ENCODE data around the gene SMAD9. TPM values are rescaled to one million over a fixed set of nuclear protein-coding genes. Genes with fewer than 3 reads are reported as not detected.
"Not testable (repeated sequence)": the region's sequence is repeated elsewhere in the genome, so short reads cannot be mapped to it uniquely, and the experiment has no call there.

SMAD9 gene
- total RNA-seq, 4 donors from 2014 or later, result 83.0 to 110 (median 102) TPM

GRCh38 chr13:36887758-36888521 is 32.1 kb downstream of the SMAD9 start:
- peak overlapping the region in 2 of 3 donors; percentile 24 to 65 for H3K27ac ChIP-seq
- H3K4me3 ChIP-seq (replicated peaks in 1 of 3), result no peak overlapping the region
- TF ChIP-seq CTCF (IDR thresholded peaks at IDR 0.05), result no peak
- TF ChIP-seq POLR2A (IDR thresholded peaks at IDR 0.05), result no peak
- peaks cover 62 to 78% of the 10 kb centered on the region in 2 donors for H3K4me1 ChIP-seq
- no peaks in the 10 kb centered on the region for H3K27me3 ChIP-seq
- H3K9me3 ChIP-seq, result no peaks in the 10 kb centered on the region
- WGBS, 2 donors, result 67 to 68% methylated on average over 9 of the region's 9 CpGs
- H3K36me3 ChIP-seq, result no peaks in the 10 kb centered on the region
- DNase-seq, result peak in 1 of 2 donors; percentile 33
- intact Hi-C loops (cut with DNase I), result no loop called here

GRCh38 chr13:36885901-36886300 is 34.1 kb downstream of the SMAD9 start:
- WGBS, 2 donors, result 95 to 96% methylated on average over 6 of the region's 6 CpGs
- no peaks in the 10 kb centered on the region for H3K27me3 ChIP-seq
- H3K4me3 ChIP-seq (replicated peaks in 1 of 3), result no peak overlapping the region
- intact Hi-C loops (cut with DNase I), result no loop called here
- no peaks in the 10 kb centered on the region for H3K9me3 ChIP-seq
- peak overlapping the region in 1 of 3 donors; percentile 94 for H3K27ac ChIP-seq
- H3K4me1 ChIP-seq, result peaks cover 71 to 84% of the 10 kb centered on the region in 2 donors
- TF ChIP-seq POLR2A (IDR thresholded peaks at IDR 0.05) (no peak), CTCF (IDR thresholded peaks at IDR 0.05) (no peak)
- no peaks in the 10 kb centered on the region for H3K36me3 ChIP-seq
- no peak for DNase-seq

- H3K27me3 ChIP-seq, result no peaks in the 10 kb centered on the region
- H3K27ac ChIP-seq, result peak overlapping the region; percentile 81 to 94 (median 89)
- peak in 1 of 2 donors; percentile 19 for DNase-seq
- no peaks in the 10 kb centered on the region for H3K9me3 ChIP-seq
- TF ChIP-seq POLR2A (IDR thresholded peaks at IDR 0.05) (no peak), CTCF (IDR thresholded peaks at IDR 0.05) (no peak)
- 36 to 48% methylated on average over 6 of the region's 6 CpGs for WGBS, 2 donors
- intact Hi-C loops (cut with DNase I), result no loop called here
- H3K4me3 ChIP-seq (replicated peaks in 1 of 3), result no peak overlapping the region
- peaks cover 66 to 83% of the 10 kb centered on the region in 2 donors for H3K4me1 ChIP-seq
- peaks cover 2 to 3% of the 10 kb centered on the region in 2 donors for H3K36me3 ChIP-seq
Measured at GRCh38 chr13:36884235-36884634, 35.8 kb downstream of the SMAD9 start.

- WGBS, 2 donors, result 78 to 89% methylated on average over 6 of the region's 6 CpGs
- H3K27me3 ChIP-seq, result no peaks in the 10 kb centered on the region
- peak overlapping the region; percentile 81 to 94 (median 89) for H3K27ac ChIP-seq
- peaks cover 4 to 7% of the 10 kb centered on the region in 2 donors for H3K36me3 ChIP-seq
- H3K4me1 ChIP-seq, result peaks cover 62 to 79% of the 10 kb centered on the region in 2 donors
- DNase-seq, result peak; percentile 40 to 46
- TF ChIP-seq CTCF (IDR thresholded peaks at IDR 0.05), result no peak
- TF ChIP-seq POLR2A (IDR thresholded peaks at IDR 0.05), result no peak
- intact Hi-C loops (cut with DNase I), result no loop called here
- H3K4me3 ChIP-seq (replicated peaks in 1 of 3), result no peak overlapping the region
- no peaks in the 10 kb centered on the region for H3K9me3 ChIP-seq
Measured at GRCh38 chr13:36883824-36884223, 36.2 kb downstream of the SMAD9 start.

- H3K27me3 ChIP-seq; H3K9me3 ChIP-seq; intact Hi-C loops (cut with DNase I); H3K4me3 ChIP-seq (replicated peaks in 1 of 3): not testable (repeated sequence)
- peak; percentile 80 to 83 for DNase-seq
- H3K36me3 ChIP-seq, result peaks cover 4 to 12% of the 10 kb centered on the region in 2 donors
- peak in 1 of 2 donors; percentile 12 for TF ChIP-seq POLR2A (IDR thresholded peaks at IDR 0.05)
- WGBS, 2 donors, result 63 to 67% methylated on average over 5 of the region's 5 CpGs
- peak overlapping the region; percentile 81 to 94 (median 89) for H3K27ac ChIP-seq
- peaks cover 58 to 75% of the 10 kb centered on the region in 2 donors for H3K4me1 ChIP-seq
Measured at GRCh38 chr13:36883392-36883791, 36.6 kb downstream of the SMAD9 start.

All from thyroid gland (tissue), 4 donors.